Osteoblast (primary cell): ENCODE results near the gene UGT1A9. TPM values are rescaled to one million over a fixed set of nuclear protein-coding genes. Genes with fewer than 3 reads are reported as not detected.

Experiments
- DNase-seq: peaks from one replicate; pipeline ENCODE4 v3.0.0; 2011; ENCODE audit warnings: low spot score, mixed read lengths; ENCODE audit not compliant: insufficient read length; ENCODE audit errors: missing footprints
- H2AFZ ChIP-seq: 2 replicates; pipeline ENCODE4 v1.6.0; 2011; ENCODE audit warnings: mild to moderate bottlenecking, low read length
- H3K27ac ChIP-seq: 2 replicates; pipeline ENCODE4 v1.5.1; 2011; ENCODE audit warnings: mild to moderate bottlenecking, low read depth, low read length, moderate library complexity
- H3K27me3 ChIP-seq: 2 replicates; pipeline ENCODE4 v1.6.0; 2012; ENCODE audit warnings: mild to moderate bottlenecking, control low read depth, inconsistent platforms, low read length, moderate library complexity; ENCODE audit not compliant: insufficient read depth
- H3K36me3 ChIP-seq: 2 replicates; pipeline ENCODE4 v1.5.1; 2011; ENCODE audit warnings: mild to moderate bottlenecking, low read length, control low read depth, moderate library complexity; ENCODE audit not compliant: insufficient read depth
- H3K4me1 ChIP-seq: 2 replicates; pipeline ENCODE4 v1.5.1; 2011; ENCODE audit warnings: mild to moderate bottlenecking, low read length, control low read depth, moderate library complexity; ENCODE audit not compliant: insufficient read depth
- H3K4me2 ChIP-seq: 2 replicates; pipeline ENCODE4 v1.6.0; 2011; ENCODE audit warnings: mild to moderate bottlenecking, low read length; ENCODE audit not compliant: insufficient read depth
- H3K4me3 ChIP-seq: fragments of 200-600 bp; sonication (generic); 3 replicates; pipeline ENCODE4 v1.5.1; 2012; ENCODE audit warnings: mild to moderate bottlenecking, low read length, inconsistent platforms; ENCODE audit not compliant: insufficient read depth
- H3K79me2 ChIP-seq: 2 replicates; pipeline ENCODE4 v1.6.0; 2012; ENCODE audit warnings: mild to moderate bottlenecking, low read length, control low read depth, inconsistent platforms; ENCODE audit not compliant: insufficient read depth
- H3K9me3 ChIP-seq: 2 replicates; pipeline ENCODE4 v1.5.1; 2011; ENCODE audit warnings: low read depth, low read length, control low read depth
- H4K20me1 ChIP-seq: 2 replicates; pipeline ENCODE4 v1.6.0; 2012; ENCODE audit warnings: mild to moderate bottlenecking, low read length, control low read depth; ENCODE audit not compliant: insufficient read depth
- CTCF ChIP-seq: IDR thresholded peaks from 2 replicates; pipeline ENCODE4 v1.5.1; 2011; ENCODE audit warnings: mild to moderate bottlenecking, low read depth, low read length, moderate library complexity; ENCODE audit errors: extremely low read depth
- total RNA-seq: library from RNA; depleted of rRNA; stranded (reverse); fragments of >200 nt; gene quantifications from 2 replicates; pipeline ENCODE4 v1.2.3, GENCODE V29; 2012

UGT1A9 gene
- total RNA-seq, 1 donor = not detected

GRCh38 chr2:233791151-233791882, 119.6 kb downstream of the UGT1A9 start:
- no peaks in the 10 kb centered on the region for H4K20me1 ChIP-seq
- H3K27ac ChIP-seq = no peak overlapping the region
- DNase-seq = no peak
- H3K4me2 ChIP-seq = no peak overlapping the region
- H2AFZ ChIP-seq = no peak overlapping the region
- no peaks in the 10 kb centered on the region for H3K27me3 ChIP-seq
- H3K36me3 ChIP-seq = no peaks in the 10 kb centered on the region
- H3K4me1 ChIP-seq = no peaks in the 10 kb centered on the region
- TF ChIP-seq CTCF = no peak
- no peaks in the 10 kb centered on the region for H3K9me3 ChIP-seq
- H3K79me2 ChIP-seq = no peaks in the 10 kb centered on the region
- no peak overlapping the region for H3K4me3 ChIP-seq

- Histone ChIP-seq H3K79me2 (no peaks in the 10 kb centered on the region), H3K4me3 (no peak overlapping the region), H2AFZ (no peak overlapping the region), H3K27me3 (no peaks in the 10 kb centered on the region), H3K36me3 (no peaks in the 10 kb centered on the region), H3K27ac (no peak overlapping the region), H4K20me1 (no peaks in the 10 kb centered on the region), H3K4me1 (no peaks in the 10 kb centered on the region), H3K4me2 (no peak overlapping the region), H3K9me3 (no peaks in the 10 kb centered on the region)
- DNase-seq = no peak
- no peak for TF ChIP-seq CTCF
These were observed 120.2 kb downstream of the UGT1A9 start for GRCh38 chr2:233791883-233792329.

- no peak overlapping the region for H3K27ac ChIP-seq
- no peaks in the 10 kb centered on the region for H3K27me3 ChIP-seq
- H3K36me3 ChIP-seq = no peaks in the 10 kb centered on the region
- no peak overlapping the region for H3K4me3 ChIP-seq
- H4K20me1 ChIP-seq = no peaks in the 10 kb centered on the region
- no peaks in the 10 kb centered on the region for H3K4me1 ChIP-seq
- no peak for DNase-seq
- TF ChIP-seq CTCF = no peak
- H3K9me3 ChIP-seq = no peaks in the 10 kb centered on the region
- H2AFZ ChIP-seq = no peak overlapping the region
- no peaks in the 10 kb centered on the region for H3K79me2 ChIP-seq
- H3K4me2 ChIP-seq = no peak overlapping the region
These were observed 121.0 kb downstream of the UGT1A9 start for GRCh38 chr2:233792720-233793119.

GRCh38 chr2:233793465-233794127, 121.9 kb downstream of the UGT1A9 start:
- no peak for TF ChIP-seq CTCF

More at GRCh38 chr2:233793465-233794127, 121.9 kb downstream of the UGT1A9 start:
- Histone ChIP-seq H4K20me1 (no peaks in the 10 kb centered on the region), H3K27me3 (no peaks in the 10 kb centered on the region), H3K4me2 (no peak overlapping the region), H3K4me1 (no peaks in the 10 kb centered on the region), H3K4me3 (no peak overlapping the region), H3K27ac (no peak overlapping the region), H3K36me3 (no peaks in the 10 kb centered on the region), H3K9me3 (no peaks in the 10 kb centered on the region), H2AFZ (no peak overlapping the region), H3K79me2 (no peaks in the 10 kb centered on the region)
- peak; percentile 63 for DNase-seq
